NK-92 (cell line): Measurements from ENCODE around the gene TRMT1L.

Experiments
- DNase-seq: peaks from one replicate; lab custom pipeline; 2025; ENCODE audit not compliant: unreplicated experiment; lab: John Stamatoyannopoulos, UW

Gene TRMT1L

DNA sequence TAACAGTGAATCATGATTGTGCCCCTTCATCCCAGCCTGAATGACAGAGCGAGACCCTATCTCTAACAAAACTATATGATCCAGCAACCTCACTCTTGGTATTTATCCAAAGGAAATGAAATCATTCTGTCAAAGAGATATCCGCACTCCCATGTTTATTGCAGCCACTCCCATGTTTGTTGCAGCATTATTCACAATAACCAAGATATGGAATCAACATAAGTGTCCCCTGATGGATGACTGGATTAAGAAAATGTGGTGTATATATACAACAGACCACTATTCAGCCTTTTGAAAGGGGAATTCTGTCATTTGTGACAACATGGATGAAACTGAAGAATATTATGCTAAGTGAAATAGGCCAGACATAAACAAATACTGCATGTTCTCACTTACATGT, 44.4 kb downstream of the TRMT1L start:
- no peak for DNase-seq

DNA sequence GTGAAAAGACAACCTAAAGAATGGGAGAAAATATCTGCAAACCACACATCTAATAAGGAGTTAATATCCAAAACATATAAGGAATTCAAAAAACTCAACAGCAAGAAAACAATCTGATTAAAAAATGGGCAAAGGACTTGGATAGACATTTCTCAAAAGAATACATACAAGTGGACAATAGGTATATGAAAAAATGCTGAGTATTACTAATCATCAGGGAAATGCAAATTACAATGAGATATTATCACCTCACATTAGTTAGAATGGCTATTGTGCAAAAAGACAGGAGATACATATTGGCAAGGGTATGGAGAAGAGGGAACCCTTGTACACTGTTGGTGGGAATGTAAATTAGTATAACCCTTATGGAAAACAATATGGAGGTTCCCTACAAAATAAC, 44.9 kb downstream of the TRMT1L start:
- DNase-seq: no peak

DNA sequence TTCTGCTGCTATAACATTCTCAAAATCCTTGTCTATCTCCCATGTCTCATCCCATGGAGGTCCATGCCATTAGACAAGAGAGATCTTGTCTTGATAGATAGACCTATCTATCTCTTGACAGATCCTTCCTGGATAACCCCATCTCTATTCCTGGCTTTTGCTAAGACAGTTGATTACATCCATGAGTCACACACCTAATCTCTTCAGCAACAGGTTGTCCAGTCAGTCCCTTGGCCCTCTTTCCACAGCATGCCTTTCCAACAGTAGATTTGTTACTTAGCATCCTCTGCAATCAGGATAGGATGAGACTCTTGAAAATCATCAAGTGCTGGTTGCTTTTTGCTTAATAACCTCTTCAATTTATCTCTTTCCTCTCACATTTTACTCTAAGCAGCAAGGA, 46.6 kb downstream of the TRMT1L start:
- DNase-seq: no peak

DNA sequence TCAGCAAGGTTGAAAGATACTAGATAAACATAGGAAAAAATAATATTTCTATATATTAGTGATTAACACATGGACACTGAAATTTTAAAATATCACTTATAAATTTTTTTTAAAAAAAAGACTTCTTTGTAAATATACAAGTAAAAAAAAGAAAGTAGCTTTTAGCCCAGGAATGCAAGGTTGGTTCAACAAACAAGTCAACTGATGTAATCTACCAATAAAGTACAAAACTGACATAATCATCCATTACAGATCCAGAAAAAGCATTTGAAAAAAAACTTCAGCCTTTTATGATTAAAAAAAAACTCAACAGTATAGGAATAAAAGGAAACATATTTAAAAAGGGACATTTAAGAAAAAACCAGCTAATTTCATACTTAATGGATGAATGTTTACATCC, 48.4 kb downstream of the TRMT1L start:
- no peak for DNase-seq

DNA sequence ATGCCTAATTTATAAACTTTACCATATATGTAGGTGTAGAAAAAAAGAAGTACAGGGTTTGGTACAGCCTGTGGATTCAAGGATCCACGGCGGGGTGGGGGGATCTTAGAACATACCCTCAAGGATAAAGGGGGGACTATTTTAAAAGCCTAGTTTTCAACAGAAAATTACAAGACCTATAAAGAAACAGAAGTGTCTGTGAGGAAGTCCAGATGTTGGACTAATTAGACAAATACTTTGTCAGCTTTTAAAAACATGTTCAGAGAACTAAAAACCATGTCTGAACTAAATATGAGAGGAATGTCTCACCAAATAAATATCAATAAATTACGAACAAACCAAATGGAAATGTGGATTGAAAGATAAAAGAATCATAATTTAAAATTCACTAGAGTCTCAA, 51.6 kb downstream of the TRMT1L start:
- DNase-seq: no peak

DNA sequence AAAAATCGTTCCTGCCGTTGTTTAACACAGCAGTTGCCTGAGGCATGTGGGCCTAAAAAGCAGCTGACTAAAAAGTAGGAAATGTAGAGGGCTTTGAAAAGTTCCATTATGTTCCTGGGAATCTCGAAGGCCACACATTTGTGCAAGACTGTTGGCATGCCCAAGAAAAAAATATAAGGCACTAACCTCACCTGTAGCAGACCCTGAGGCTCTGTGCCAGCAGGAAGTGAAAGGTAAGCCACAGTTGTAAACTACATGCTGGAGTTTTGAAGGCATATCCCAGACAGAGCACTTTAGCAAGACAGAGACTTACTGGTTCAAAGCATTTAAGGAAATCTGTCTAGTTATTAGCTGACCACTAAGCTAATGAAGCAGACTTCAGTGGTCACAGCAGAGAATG, 52.7 kb downstream of the TRMT1L start:
- DNase-seq: no peak

DNA sequence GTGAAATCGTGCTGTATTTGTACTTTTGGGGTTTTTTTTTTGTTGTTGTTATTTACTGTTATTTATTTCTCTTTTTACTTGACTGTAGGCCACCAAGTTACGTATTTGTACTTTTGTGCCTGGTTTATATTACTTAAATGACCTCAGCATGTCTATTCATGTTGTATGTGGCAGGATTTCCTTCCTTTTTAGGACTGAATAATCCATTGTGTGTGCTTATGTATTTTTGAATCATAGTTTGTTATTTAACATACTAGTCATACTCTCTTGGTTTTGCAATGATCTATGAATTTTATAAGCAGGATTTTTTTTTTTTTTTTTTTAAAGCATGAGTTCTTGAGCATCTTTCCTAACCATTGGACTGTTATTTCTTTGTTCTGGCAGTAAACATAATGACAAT, 60.2 kb downstream of the TRMT1L start:
- no peak for DNase-seq

DNA sequence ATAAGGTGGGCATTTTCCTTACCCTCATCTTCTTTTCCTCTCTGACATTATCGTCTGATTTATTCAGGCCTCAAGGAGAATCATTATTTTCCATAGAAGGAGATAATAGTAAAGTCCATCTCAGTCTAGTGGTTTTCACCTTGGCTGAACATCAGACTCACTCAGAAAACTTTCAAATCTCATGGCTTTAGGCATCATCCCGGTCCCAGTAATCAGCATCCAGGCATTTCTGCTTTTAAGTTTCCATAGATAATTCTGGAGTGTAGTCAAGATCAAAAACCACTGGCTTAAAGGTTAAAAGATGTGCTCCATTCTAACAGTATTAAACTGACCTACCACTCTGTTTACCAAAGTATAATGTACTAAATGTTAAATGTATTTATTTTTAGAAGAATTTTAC, 62.0 kb downstream of the TRMT1L start:
- DNase-seq: no peak

DNA sequence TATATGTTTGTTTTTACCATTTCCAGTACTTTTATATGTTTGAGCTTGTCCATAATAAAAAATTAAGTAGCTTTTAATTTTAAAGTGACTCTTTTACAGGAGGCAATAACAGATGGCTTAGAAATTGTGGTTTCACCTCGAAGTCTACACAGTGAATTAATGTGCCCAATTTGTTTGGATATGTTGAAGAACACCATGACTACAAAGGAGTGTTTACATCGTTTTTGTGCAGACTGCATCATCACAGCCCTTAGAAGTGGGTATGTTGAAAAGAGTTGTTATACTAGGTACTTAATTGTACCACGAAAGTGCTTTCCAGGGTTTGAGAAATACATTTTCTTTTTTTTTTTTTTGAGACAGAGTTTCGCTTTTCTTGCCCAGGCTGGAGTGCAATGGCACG, 65.3 kb downstream of the TRMT1L start:
- DNase-seq: no peak

DNA sequence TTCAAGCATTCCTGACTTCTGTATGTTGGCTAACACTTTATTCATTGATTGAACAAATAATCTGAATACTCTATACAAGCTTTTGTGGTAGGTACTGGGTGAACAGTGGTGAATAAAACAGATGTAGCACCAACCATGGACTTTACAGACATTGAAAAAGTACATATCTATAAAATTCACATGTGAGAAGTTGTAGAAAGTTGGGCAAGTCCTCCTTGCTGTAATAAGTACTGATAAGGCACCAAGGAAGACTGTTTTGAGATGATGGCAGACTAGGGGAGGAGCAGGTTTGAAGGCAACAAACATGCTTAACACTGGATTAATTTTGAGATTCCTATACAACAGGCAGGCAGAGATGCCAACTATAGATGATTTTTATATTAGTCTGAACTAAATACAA, 69.0 kb downstream of the TRMT1L start:
- DNase-seq: no peak

DNA sequence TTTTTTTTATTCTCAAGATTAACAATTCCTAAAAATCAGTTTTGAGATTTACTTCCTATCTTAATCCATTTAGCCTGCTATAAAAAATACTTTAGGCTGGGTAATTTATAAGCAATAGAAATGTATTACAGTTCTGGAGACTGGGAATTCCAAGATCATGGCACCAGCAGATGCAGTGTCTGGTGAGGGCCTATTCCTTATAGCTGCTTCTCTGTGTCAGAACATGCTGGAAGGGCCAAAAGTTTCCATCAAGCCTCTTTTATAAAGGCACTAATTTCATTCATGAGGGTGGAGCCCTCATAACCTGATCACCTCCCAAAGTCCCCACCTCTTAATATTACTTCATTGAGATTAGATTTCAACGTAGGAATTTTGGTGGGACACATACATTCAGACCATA, 69.7 kb downstream of the TRMT1L start:
- no peak for DNase-seq

DNA sequence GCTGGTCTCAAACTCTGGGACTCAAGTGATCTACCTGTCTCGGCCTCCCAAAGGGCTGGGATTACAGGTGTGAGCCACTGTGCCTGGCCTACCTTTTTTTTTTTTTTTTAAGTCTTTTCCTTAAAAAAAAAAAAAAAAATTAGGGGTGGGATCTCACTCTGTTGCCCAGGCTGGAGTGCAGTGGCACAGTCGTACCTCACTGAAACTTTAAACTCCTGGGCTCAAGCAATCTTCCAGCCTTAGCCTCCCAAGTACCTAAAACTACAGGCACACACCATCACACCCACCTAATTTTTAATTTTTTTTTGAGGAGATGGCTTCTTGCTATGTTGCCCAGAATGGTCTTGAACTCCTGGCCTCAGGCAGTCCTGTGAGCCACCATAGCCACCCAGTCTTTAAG, 72.9 kb downstream of the TRMT1L start:
- no peak for DNase-seq

DNA sequence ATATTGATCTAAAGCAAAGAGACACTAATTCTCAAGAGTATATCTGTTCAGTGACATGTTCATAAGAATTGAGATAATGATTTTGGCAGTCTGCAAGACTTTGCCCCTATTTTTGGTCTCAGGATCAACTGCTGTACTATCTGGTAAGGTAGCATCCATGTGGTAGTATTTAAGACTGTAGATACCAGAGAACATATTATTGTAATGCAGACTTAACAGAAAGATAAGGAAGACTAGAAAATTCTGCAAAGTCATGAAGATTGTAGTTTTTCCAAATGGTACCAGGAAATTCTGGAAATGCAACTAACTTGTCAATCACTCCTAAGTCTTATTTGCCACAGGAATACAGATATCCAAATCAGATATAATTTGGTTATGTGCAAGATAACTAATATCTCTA, 76.3 kb downstream of the TRMT1L start:
- no peak for DNase-seq

DNA sequence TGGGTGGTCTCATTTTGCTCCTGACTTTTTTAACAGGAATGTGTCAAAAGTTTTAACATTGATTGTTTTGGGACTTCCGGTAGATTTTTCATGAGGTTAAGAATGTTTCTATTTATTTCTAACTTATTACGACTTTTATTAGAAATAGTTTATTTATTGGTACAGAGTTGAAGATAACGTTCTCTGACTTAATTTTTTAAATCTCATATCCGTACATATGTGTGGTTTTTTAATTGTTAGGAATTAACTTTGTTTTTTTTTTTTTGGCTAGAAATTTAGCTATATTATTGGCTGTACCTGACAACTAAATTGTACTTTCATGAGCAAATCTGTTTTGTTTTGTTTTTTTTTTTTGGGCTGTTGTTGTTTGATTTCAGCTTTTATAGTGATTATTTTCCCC, 79.4 kb downstream of the TRMT1L start:
- DNase-seq: no peak

DNA sequence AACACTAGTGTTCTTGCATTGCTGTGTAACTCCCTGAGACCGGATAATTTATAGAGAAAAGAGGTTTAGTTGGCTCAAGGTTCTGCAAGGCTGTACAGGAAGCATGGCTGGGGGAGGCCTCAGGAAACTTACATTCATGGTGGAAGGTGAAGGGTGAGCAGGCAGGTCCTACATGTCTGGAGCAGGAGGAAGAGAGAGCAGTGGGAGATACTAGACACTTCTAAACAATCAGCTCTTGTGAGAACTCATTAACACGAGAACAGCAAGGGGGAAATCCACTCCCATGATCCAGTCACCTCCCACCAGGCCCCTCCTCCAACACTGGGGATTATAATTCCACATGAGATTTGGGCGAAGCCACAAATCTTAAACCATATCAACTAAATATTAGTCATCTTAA, 81.3 kb downstream of the TRMT1L start:
- no peak for DNase-seq

DNA sequence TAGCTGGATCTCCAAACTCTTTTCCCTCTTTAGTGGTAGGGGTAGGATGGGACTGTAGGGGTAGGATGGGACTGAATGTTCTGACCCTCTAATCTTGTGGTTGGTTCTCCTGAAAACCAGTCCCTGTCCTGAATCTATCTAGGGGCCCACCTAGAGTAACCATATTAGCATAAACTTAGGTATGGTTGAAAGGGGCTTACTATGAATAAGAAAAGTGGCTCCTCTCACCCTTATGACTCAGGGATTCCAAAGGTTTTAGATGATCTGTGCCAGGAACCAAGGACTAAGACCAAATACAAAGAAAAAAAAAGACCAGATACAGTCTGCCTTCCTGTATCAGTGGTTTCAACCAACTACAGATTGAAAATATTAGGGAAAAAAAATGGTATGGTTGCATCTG, 82.4 kb downstream of the TRMT1L start:
- DNase-seq: no peak

DNA sequence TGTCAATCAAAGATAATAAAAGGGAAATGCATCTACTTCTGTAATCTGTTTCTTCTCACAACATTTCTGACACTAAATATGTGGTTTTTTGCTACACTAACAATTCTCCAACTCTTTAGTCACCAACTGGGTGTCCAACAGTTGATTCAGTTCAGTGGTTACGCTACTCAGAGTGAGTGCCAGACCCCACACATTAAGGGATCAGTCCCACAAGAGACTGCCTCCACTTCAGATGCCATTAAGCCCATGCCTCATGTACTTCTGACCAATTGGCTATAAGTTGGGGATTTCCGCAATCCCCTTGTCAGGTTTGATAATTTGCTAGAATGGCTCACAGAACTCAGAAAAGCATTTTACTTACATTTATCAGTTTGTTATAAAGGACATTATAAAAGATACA, 83.0 kb downstream of the TRMT1L start:
- no peak for DNase-seq

DNA sequence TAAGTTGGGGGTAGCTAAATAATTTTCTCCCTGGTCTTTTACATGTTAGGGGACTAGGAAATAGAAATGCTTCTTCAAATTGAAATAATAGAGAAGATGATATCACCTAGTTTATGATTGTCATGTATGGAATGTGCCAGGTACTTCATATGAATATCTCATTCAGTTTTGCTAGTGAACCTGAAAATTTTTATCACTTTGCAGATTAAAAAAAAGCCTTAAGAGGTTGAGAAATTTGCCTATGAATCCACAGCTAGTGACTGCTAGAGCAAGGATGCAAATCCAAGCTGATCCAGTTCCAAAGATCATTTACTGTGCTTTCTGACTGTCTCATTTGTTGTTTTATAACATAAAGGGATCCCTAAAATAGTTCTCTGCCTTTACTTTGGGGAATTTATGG, 86.7 kb downstream of the TRMT1L start:
- DNase-seq: no peak

DNA sequence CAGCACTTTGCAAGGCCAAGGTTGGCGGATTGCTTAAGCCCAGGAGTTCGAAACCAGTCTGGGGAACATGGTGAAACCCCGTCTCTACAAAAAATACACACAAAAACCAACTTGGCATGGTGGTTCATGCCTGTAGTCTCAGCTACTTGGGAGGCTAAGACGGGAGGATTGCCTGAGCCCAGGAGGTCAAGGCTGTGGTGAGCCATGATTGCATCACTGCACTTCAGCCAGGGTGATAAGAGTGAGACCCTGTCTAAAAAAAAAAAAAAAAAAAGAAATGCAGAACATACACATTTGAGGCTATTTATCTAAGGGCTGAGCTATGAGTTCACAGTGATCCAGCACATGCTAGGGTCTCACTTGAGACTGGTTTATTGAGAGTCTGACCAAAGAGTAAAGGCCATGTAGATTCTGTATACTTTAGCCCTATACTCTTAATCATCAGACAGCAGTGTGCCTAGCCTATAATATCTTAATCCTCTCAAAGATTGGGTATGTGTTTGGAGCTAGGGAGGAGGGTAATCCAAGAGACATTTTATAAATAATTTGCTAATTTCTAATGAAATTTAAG, 87.5 kb downstream of the TRMT1L start:
- no peak for DNase-seq

DNA sequence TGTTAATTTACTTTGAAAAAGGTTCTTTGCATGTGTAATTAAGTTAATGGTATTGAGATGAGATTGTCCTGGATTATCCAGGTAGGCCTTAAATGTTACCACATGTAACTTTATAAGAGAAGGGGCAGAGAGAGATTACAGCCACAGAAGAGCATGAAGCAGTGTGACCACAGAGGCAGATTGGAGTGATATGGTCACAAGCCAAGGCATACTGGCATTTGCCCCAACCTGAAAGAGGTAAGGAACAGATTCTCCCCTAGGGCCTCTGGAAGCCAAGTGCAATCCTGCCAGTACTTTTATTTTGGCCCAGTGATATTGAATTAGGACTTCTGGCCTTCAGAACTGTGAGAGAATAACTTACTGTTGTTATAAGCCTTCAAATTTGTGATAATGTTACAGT, 88.4 kb downstream of the TRMT1L start:
- DNase-seq: no peak
